Hippocampal formation (tissue), 2 donors: ENCODE results near the gene CENPP.

ENCODE experiments used
- DNase-seq, 2 donors: peaks; one replicate each; lab custom pipeline; 2025; lab: John Stamatoyannopoulos, UW

Gene CENPP

GRCh38 chr9:92313624-92314012, 12.1 kb upstream of the CENPP start:
- DNase-seq = no peak

GRCh38 chr9:92315456-92315855, 10.3 kb upstream of the CENPP start:
- DNase-seq = no peak

- no peak for DNase-seq
These were observed 1.3 kb upstream of the CENPP start for GRCh38 chr9:92324431-92324830.

- DNase-seq = no peak
These were observed 874 bp upstream of the CENPP start for GRCh38 chr9:92324889-92325268.

GRCh38 chr9:92325991-92326500, 293 bp downstream of the CENPP start:
- no peak for DNase-seq

- DNase-seq = no peak
These were observed 1.6 kb downstream of the CENPP start for GRCh38 chr9:92327283-92327850.

- DNase-seq = no peak
These were observed 2.5 kb downstream of the CENPP start for GRCh38 chr9:92328225-92328624.

- no peak for DNase-seq
These were observed 7.0 kb downstream of the CENPP start for GRCh38 chr9:92332577-92333281.

GRCh38 chr9:92333282-92333634, 7.5 kb downstream of the CENPP start:
- no peak for DNase-seq

- DNase-seq = no peak
These were observed 15.8 kb downstream of the CENPP start for GRCh38 chr9:92341578-92341977.

GRCh38 chr9:92342825-92343488, 17.2 kb downstream of the CENPP start:
- DNase-seq = no peak

- DNase-seq = no peak
These were observed 19.8 kb downstream of the CENPP start for GRCh38 chr9:92345582-92345981.

- DNase-seq = no peak
These were observed 24.3 kb downstream of the CENPP start for GRCh38 chr9:92349771-92350739.

- DNase-seq = no peak
These were observed 25.0 kb downstream of the CENPP start for GRCh38 chr9:92350740-92351133.

GRCh38 chr9:92353051-92353450, 27.3 kb downstream of the CENPP start:
- DNase-seq = no peak

GRCh38 chr9:92359394-92359995, 33.7 kb downstream of the CENPP start:
- no peak for DNase-seq

- DNase-seq = no peak
These were observed 34.3 kb downstream of the CENPP start for GRCh38 chr9:92360083-92360482.

GRCh38 chr9:92369075-92369474, 43.3 kb downstream of the CENPP start:
- DNase-seq = no peak

GRCh38 chr9:92373167-92373566, 47.4 kb downstream of the CENPP start:
- DNase-seq = no peak

GRCh38 chr9:92377876-92378275, 52.1 kb downstream of the CENPP start:
- no peak for DNase-seq

- DNase-seq = no peak
These were observed 53.3 kb downstream of the CENPP start for GRCh38 chr9:92378865-92379560.
